22Rv1 (cell line): ENCODE data around the gene DENND1A.

ENCODE experiments used
- ZFX ChIP-seq: fragments of 450-650 bp; IDR thresholded peaks from 2 replicates; pipeline ENCODE4 v1.6.1; 2017; ENCODE audit warnings: antibody characterized with exemption, borderline replicate concordance
- TF ChIP-seq, protein P1 (sequence below): fragments of 450-650 bp; IDR thresholded peaks from 2 replicates; pipeline ENCODE4 v1.5.1; 2017; ENCODE audit warnings: mild to moderate bottlenecking

DNA sequence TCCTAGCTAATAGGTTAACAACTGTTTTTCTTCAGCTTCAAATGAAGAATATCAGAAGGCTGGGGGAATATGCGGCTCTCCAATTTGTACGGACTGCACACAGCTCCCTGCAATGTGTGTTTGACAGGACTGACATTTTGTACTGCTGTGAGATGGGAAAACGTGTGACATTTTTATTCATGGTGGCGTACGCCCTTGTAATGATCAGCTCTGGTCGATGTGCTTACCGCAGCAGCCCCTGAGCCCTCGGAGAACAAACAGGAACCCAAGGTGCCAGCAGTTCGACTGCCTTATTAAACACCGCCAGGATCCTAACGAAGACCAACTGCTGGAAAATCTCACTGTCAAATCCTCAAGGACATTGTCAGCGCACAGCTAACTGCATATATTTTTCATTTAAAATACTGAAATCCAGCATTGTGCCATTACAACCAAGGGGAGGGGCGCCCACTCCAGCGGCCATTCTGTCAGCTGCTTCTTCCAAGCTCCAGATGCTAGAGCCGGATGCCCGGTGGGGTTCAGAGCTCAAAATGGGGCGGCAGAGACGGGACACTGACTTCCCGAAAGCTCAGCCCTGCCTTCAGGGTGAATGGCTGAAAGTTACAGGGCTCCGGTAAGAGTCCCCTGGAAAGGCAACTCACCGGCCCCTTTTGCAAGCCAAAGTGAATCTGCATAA is 507.2 kb downstream of the DENND1A start:
- TF ChIP-seq, protein P1, sequence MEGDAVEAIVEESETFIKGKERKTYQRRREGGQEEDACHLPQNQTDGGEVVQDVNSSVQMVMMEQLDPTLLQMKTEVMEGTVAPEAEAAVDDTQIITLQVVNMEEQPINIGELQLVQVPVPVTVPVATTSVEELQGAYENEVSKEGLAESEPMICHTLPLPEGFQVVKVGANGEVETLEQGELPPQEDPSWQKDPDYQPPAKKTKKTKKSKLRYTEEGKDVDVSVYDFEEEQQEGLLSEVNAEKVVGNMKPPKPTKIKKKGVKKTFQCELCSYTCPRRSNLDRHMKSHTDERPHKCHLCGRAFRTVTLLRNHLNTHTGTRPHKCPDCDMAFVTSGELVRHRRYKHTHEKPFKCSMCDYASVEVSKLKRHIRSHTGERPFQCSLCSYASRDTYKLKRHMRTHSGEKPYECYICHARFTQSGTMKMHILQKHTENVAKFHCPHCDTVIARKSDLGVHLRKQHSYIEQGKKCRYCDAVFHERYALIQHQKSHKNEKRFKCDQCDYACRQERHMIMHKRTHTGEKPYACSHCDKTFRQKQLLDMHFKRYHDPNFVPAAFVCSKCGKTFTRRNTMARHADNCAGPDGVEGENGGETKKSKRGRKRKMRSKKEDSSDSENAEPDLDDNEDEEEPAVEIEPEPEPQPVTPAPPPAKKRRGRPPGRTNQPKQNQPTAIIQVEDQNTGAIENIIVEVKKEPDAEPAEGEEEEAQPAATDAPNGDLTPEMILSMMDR: no peak
- no peak for TF ChIP-seq ZFX
